ENCODE measurements around the gene TPR.

DNA sequence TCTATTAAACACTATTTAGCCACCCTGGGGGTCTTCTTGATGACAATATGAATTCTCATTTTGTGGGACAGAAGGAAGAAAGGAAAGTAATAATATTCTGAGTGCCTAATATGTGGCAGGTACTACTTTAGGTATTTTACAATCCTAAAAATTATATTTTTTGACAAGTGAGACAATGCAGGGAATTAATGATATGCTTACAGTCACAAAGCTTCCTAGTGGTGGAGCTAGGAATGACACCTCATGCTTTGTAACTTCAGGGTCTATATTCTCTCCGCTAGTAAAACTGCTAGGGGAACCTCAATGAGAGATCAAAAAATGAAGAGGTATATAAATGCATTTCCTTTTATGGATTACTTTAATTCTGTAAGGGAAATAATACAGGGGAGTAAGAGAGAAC is 44.3 kb downstream of the TPR start:
- TF ChIP-seq POLR2A (IDR thresholded peaks at IDR 0.05) (no peak), CTCF (IDR thresholded peaks at IDR 0.05) (peak in 3 of 6 experiments; percentile 8 to 12 (median 11))
